Fibroblast of pulmonary artery (primary cell): Measurements from ENCODE around the gene PTPRD.
"Not testable (repeated sequence)": the region's sequence is repeated elsewhere in the genome, so short reads cannot be mapped to it uniquely, and the experiment has no call there.

Source experiments
- DNase-seq: peaks from one replicate; pipeline ENCODE4 v3.0.0-alpha.2; 2010; ENCODE audit warnings: low read depth
- H3K4me3 ChIP-seq: replicated peaks from 2 replicates; pipeline ENCODE4 v1.5.1; 2011; ENCODE audit warnings: low read depth, mild to moderate bottlenecking, control low read depth, low read length, moderate library complexity
- TF ChIP-seq, protein P1 (sequence below): IDR thresholded peaks from 2 replicates; pipeline ENCODE4 v1.5.1; 2011; ENCODE audit warnings: mild to moderate bottlenecking, control low read depth, low read length, inconsistent platforms; ENCODE audit errors: missing control alignments

Gene PTPRD

DNA sequence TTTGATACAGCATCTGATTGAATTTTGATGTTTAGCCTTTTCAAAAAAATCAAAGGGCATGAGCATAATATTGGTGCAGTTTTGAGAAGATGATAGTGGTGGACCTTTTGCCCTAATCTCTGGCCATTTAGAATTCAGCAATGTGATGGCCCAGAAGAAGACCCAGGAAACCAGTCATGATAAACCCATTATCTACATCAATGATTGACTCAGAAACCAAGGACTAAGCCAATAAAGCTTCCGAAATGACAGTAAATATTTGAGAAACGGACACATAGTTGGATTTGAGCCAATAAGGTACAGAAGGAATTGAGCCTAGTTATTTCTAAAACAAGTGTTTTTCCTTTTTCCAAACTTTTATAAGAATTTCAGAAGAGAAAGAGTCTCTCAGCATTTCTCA, 1654.4 kb downstream of the PTPRD start:
- TF ChIP-seq, protein P1, sequence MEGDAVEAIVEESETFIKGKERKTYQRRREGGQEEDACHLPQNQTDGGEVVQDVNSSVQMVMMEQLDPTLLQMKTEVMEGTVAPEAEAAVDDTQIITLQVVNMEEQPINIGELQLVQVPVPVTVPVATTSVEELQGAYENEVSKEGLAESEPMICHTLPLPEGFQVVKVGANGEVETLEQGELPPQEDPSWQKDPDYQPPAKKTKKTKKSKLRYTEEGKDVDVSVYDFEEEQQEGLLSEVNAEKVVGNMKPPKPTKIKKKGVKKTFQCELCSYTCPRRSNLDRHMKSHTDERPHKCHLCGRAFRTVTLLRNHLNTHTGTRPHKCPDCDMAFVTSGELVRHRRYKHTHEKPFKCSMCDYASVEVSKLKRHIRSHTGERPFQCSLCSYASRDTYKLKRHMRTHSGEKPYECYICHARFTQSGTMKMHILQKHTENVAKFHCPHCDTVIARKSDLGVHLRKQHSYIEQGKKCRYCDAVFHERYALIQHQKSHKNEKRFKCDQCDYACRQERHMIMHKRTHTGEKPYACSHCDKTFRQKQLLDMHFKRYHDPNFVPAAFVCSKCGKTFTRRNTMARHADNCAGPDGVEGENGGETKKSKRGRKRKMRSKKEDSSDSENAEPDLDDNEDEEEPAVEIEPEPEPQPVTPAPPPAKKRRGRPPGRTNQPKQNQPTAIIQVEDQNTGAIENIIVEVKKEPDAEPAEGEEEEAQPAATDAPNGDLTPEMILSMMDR = no peak
- H3K4me3 ChIP-seq = no peak overlapping the region
- no peak for DNase-seq

DNA sequence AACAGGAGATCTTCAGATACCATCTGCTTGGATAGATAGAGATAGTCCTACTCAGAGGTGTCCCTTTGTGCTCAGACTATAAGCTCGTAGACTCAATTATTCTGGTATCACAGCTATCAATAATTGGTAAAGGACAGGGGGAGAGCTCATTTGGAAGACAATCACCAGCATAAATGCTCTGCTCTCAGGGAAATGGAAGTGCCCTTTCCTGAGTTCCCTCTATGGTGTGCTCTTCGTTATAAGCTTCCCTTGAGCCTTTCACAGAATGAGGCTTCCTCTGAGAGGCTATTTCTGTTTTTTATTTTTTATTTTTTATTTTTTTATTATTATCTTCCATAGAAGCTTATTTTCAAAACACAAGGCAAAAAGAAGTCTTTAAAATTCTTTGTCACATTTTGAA, 1657.5 kb downstream of the PTPRD start:
- H3K4me3 ChIP-seq = no peak overlapping the region
- TF ChIP-seq, protein P1 = no peak
- DNase-seq = no peak

DNA sequence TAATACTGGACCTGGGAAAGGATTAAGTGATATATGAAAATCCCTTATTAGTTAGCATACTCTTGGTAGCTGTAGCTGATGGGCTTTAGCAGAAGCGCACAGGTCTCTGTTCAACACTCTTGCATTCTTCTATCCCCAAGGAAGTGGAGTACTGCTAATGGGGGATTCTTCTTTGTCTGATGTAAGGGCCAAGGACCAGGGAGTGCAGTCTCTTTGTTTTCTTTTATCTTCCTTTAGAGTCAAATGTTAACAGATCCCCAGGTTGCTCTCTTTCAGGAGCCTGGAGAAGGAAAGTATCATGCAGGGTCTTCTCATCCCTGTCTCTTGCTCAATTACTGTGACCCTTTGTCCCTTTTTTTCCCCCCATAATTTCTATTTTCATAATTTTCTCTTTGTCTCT, 1666.3 kb downstream of the PTPRD start:
- no peak for DNase-seq
- no peak overlapping the region for H3K4me3 ChIP-seq
- TF ChIP-seq, protein P1 = no peak

DNA sequence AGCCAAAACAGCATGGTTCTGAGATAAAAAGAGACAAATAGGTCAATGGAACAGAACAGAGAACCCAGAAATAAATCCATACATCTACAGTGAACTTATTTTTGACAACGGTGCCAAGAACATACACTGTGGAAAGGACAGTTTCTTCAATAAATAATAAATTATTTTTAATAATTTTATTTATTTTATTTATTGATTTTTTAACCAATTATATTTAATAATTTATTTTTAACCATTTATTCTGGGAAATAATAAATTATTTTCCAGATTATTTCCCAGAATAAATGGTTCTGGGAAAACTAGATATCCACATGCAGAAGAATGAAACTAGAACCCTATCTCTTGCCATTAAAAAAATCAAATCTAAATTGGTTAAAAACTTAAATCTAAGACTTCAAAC, 1669.4 kb downstream of the PTPRD start:
- TF ChIP-seq, protein P1 = no peak
- no peak overlapping the region for H3K4me3 ChIP-seq
- DNase-seq = no peak

DNA sequence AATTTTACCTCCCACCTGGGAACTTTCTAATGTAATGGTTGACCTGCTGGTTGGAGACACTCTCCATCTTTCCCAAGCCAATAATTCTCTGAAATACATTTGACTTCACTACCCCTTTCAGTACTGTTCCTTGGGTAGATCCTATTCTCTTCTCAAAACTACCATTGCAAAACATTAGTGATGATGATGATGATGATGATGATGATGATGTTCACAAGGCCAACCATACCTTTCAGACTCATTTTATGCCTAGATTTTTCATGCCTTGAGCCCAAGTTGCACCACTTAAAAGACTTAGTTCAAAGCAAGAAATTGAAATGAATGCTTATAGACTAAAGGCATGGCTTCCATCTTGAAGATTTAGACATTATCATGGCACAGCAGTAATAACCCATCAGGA, 1672.2 kb downstream of the PTPRD start:
- TF ChIP-seq, protein P1 = no peak
- no peak overlapping the region for H3K4me3 ChIP-seq
- no peak for DNase-seq

DNA sequence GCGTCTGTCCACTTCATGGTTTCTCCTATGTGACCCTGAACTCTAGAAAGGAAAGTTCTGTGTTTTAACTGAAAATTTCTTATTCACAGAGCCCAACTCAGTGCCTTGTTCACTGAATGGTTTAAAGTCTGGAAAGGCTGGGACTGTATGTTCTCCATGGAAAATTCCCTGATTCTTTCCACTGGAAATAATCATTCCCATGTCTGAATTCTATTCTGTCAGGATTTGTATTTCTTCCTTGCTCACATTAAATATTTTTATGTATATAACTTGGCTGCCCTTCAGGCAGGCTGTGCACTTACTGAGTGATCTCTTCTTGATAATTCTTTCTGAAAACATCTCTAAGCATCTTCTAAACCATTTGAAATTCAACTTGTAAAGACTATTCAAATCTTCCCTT, 1686.3 kb downstream of the PTPRD start:
- TF ChIP-seq, protein P1 = no peak
- no peak overlapping the region for H3K4me3 ChIP-seq
- no peak for DNase-seq

DNA sequence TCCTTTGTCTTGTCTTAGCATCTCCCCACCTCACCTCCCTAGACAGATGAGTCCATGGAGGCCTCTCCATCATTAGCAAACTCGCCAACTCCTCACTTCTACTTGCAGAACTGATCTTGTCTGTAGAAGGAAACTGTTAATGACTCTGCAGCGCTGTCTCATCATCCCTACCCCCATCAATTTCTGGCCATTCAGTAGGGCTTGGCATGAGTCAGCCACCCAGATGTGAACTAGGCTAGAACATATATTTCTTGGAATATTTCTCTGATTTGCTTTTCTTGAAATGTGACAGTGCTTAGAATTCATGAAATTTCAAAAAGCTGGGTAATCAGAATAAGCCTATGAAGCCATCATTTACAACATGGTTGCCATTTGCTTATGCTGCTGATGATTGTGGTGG, 1688.2 kb downstream of the PTPRD start:
- no peak for DNase-seq
- H3K4me3 ChIP-seq = no peak overlapping the region
- TF ChIP-seq, protein P1 = no peak

DNA sequence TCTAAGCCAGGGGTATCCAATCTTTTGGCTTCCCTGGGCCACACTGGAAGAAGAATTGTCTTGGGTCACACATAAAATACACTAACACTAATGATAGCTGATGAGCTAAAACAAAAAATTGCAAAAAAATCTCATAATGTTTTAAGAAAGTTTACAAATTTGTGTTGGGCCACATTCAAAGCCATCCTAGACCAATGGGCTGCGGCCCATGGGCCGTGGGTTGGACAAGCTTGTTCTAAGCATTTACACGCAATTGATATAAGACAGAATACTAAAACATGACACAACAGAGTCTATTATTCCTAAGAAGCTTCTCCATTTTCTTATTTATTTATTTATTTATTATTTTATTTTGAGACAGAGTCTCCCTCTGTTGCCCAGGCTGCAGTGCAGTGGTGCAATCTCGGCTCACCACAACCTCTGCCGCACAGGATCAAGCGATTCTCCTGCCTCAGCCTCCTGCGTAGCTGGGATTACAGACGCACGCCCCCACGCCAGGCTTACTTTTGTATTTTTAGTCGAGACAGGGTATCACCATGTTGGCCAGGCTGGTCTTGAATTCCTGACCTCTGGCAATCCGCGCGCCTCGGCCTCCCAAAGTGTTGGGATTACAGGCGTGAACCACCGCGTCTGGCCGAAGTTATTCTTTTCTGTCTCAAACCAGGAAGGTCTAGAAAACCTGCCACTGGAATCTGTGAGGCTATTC, 1692.2 kb downstream of the PTPRD start:
- not testable (repeated sequence) for DNase-seq, H3K4me3 ChIP-seq
